Measurements from ENCODE around the gene TOMM70.

- TF ChIP-seq CTCF (IDR thresholded peaks at IDR 0.05) (no peak), POLR2A (IDR thresholded peaks at IDR 0.05) (no peak)
Measured at GRCh38 chr3:100338911-100339310, 62.0 kb downstream of the TOMM70 start.

Data from thyroid gland (tissue), 4 donors.